ENCODE results near the gene ZNF746.
"Not testable (repeated sequence)": the region's sequence is repeated elsewhere in the genome, so short reads cannot be mapped to it uniquely, and the experiment has no call there.

Gene ZNF746

GRCh38 chr7:149497467-149498261, at the start of gene ZNF746:
Gene ZNF746 (minus strand): TSS chr7:149497809. CDS start chr7:149497536, 273 bp downstream.
- peak; percentile 82 for DNase-seq

DNA sequence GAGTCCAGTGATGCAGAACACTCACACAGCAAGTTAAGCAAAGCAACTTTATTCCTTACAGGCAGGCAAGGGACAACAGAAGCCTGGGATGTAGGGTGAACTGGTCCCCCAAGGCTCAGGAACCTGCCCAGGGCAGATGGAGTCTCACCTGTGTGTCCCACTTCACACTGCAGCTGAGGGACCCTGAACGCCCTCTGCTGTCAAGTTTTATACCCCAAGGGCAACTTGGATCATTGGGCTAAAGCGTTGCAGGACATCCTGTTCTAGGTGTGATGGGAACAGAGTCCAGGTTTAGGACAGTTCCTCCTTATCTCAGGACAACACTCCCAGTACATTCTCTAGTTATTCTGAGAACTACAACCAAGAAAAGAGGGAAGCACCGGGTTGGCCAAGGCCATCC, 49.5 kb upstream of the ZNF746 start:
- DNase-seq: no peak

- DNase-seq: no peak
These were observed 48.7 kb upstream of the ZNF746 start for GRCh38 chr7:149546331-149546730.

GRCh38 chr7:149544028-149544427, 46.4 kb upstream of the ZNF746 start:
- DNase-seq: no peak

- no peak for DNase-seq
These were observed 35.0 kb upstream of the ZNF746 start for GRCh38 chr7:149532654-149533053.

GRCh38 chr7:149529136-149529718, 31.6 kb upstream of the ZNF746 start:
- no peak for DNase-seq

DNA sequence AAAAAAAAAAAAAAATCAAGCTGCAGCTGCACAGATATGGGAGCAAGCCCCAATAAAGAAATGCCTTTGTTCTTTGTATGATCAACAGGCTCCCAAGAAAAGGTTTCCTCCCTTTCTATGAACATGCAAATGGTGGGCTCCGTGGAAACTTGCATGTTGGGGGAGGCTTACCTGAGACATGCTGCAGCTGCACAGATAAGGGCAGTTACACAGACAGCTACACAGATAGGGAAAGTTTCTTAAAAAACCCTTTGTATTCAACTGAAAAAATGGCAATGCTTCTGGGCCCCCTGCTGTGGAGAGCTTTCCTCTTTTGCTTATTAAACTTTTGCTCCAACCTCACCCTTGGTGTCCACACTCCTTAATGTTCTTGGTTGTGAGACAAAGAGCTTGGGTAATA, 29.8 kb upstream of the ZNF746 start:
- DNase-seq: no peak

DNA sequence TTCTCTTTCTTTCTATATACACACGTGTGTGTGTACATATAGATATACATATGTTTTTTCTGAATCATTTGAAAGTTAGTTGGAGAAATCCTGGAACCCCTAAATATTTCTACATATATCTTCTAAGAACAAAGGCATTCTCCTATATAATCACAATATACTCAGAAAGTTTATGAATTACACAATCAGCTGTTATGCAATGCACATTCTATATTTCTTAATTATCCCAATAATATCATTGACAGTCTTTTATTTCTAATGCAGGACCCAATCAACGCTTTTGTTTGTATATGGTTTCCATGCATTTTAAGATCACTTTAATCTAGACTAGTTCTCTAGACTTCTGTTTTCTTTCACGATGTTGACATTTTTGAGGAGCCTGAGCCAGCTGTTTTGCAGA, 27.7 kb upstream of the ZNF746 start:
- DNase-seq: no peak

- no peak for DNase-seq
These were observed 26.8 kb upstream of the ZNF746 start for GRCh38 chr7:149524394-149524793.

- DNase-seq: no peak
These were observed 12.6 kb upstream of the ZNF746 start for GRCh38 chr7:149510248-149510647.

GRCh38 chr7:149509774-149510173, 12.2 kb upstream of the ZNF746 start:
- no peak for DNase-seq

DNA sequence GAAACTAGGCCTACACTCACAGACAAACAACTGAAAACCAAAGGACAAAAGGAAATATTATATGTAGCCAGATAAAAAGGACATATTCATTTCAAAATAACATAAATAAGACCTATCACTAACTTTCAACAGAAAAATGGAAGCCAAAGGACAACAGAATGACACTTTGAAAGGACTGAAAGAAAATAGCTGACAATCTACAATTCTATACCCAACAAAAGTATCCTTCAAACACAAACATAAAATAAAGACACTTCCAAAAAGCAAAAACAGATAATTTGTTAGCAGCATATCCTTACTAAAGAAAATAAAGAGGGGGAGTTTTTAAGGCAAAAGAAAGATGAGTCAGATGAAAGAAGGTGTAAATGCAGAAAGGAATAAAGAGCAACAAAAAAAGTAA, 7.9 kb upstream of the ZNF746 start:
- DNase-seq: no peak

DNA sequence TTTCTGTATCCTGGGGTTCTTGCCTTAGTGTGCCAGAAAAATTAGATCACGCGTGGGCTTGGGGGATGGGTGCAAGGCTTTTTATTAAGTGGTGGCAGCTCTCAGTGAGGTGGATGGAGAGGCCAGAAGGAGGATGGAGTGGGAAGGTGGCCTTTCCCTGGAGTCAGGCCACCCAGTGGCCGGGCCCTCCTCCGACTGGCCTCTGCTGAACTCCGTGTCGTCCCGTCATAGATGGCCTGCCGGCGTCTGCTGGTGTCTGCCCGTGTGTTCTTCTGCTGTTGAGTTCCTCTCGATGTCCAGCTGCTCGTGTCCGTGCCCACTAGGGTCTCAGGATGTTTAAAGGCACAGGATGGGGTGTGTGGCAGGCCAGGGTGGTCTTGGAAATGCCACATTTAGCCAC, 4.0 kb upstream of the ZNF746 start:
- DNase-seq: no peak

- DNase-seq: no peak
These were observed 3.3 kb upstream of the ZNF746 start for GRCh38 chr7:149500910-149501309.

DNA sequence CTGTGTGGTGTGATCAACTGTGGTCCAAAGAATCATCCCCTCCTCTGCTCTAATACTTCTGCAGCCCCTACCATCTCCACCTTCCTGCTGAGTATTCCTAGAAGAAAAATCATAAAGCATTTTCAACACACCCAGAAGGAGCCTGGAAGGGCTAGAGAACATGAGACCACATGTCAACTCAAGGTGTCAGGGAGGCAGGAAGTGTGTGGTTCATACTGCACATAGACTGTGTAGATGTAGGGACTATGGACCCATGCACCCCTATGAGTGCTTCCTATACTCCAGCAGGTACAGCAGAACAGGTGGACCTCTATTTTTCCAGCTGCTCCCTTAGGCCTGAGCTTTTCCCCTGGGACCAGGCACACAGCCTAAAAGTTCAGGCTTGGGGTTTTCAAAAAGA, 2.6 kb upstream of the ZNF746 start:
- no peak for DNase-seq

GRCh38 chr7:149498811-149499210, 1.2 kb upstream of the ZNF746 start:
- DNase-seq: no peak

- DNase-seq: peak; percentile 75
These were observed 792 bp downstream of the ZNF746 start for GRCh38 chr7:149496642-149497391.

GRCh38 chr7:149495785-149496641, 1.6 kb downstream of the ZNF746 start:
- DNase-seq: peak; percentile 83

GRCh38 chr7:149494738-149495368, 2.8 kb downstream of the ZNF746 start:
- DNase-seq: no peak

GRCh38 chr7:149493975-149494374, 3.6 kb downstream of the ZNF746 start:
- not testable (repeated sequence) for DNase-seq

DNA sequence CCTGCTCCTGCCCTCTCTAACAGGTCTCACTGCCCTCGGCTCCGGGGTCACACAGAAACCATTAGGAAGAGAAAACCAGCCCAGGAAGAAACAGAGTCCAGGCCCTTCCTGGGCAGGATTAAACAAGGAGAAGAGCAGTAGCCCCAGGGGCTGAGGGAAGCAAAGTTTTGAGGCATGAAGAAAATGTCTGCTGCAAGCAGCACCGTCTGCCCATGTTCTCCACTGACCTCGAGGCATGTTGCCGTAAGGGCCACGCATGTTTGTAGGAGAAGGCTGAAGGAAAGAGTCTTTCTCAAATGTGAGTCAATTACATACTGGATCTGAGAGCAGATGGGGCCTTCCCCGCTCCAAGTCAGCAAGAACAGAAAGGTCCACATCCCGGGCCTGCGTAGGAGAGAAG, 4.2 kb downstream of the ZNF746 start:
- DNase-seq: no peak

GRCh38 chr7:149490083-149490760, 7.4 kb downstream of the ZNF746 start:
- DNase-seq: no peak
